Ishikawa (cell line): Measurements from ENCODE around the gene ENTREP1.

Experiments
- EGR1 ChIP-seq: IDR thresholded peaks from 2 replicates; pipeline ENCODE4 v1.6.1; 2012
- EP300 ChIP-seq: IDR thresholded peaks from 2 replicates; pipeline ENCODE4 v1.6.1; 2012; ENCODE audit warnings: borderline replicate concordance
- FOXM1 ChIP-seq: IDR thresholded peaks from 2 replicates; pipeline ENCODE4 v1.6.1; 2012; ENCODE audit warnings: low read depth, borderline replicate concordance
- MAX ChIP-seq: IDR thresholded peaks from 2 replicates; pipeline ENCODE4 v1.6.1; 2012
- NFIC ChIP-seq: IDR thresholded peaks from 2 replicates; pipeline ENCODE4 v1.6.1; 2012
- RAD21 ChIP-seq: IDR thresholded peaks from 2 replicates; pipeline ENCODE4 v1.6.1; 2012; ENCODE audit warnings: low read depth
- REST ChIP-seq: IDR thresholded peaks from 2 replicates; pipeline ENCODE4 v1.6.1; 2012; ENCODE audit warnings: low read depth, mild to moderate bottlenecking
- TAF1 ChIP-seq: IDR thresholded peaks from 2 replicates; pipeline ENCODE4 v1.6.1; 2012; ENCODE audit warnings: low read depth, mild to moderate bottlenecking
- TEAD4 ChIP-seq: IDR thresholded peaks from 2 replicates; pipeline ENCODE4 v1.6.1; 2012
- YY1 ChIP-seq: IDR thresholded peaks from 2 replicates; pipeline ENCODE4 v1.6.1; 2012; ENCODE audit warnings: low read depth
- ZBTB7A ChIP-seq: IDR thresholded peaks from 2 replicates; pipeline ENCODE4 v1.6.1; 2012; ENCODE audit warnings: low read depth

- no peak for TF ChIP-seq RAD21
- TF ChIP-seq FOXM1, result no peak
- TF ChIP-seq EP300, result no peak
- no peak for TF ChIP-seq TAF1
- no peak for TF ChIP-seq MAX
- TF ChIP-seq YY1, result no peak
- TF ChIP-seq TEAD4, result no peak
- no peak for TF ChIP-seq REST
- TF ChIP-seq EGR1, result no peak
- no peak for TF ChIP-seq ZBTB7A
- TF ChIP-seq NFIC, result no peak
Measured at GRCh38 chr9:69357821-69358220, 32.8 kb downstream of the ENTREP1 start.
